K562 (cell line): Measurements from ENCODE around the gene MAST3. TPM values are rescaled to one million over a fixed set of nuclear protein-coding genes. Genes with fewer than 3 reads are reported as not detected.
A peak's percentile ranks its signal among the peaks of the same experiment; 100 is the strongest.

Source experiments
- BRD9 ChIP-seq: fragments of 450-650 bp; IDR thresholded peaks from 2 replicates; pipeline ENCODE4 v1.6.1; 2018; ENCODE audit warnings: low read depth; ENCODE audit not compliant: partially characterized antibody
- CEBPB ChIP-seq: fragments of 450-650 bp; IDR thresholded peaks from 2 replicates; pipeline ENCODE4 v1.6.1; 2016; ENCODE audit warnings: missing genetic modification characterization, missing compliant biosample characterization
- EZH2 ChIP-seq: IDR thresholded peaks from 2 replicates; pipeline ENCODE4 v1.6.1; 2012; ENCODE audit warnings: low read depth, mild to moderate bottlenecking, inconsistent platforms, low read length, borderline replicate concordance
- FOXJ2 ChIP-seq: fragments of 200-800 bp; sonication (Bioruptor generic); IDR thresholded peaks from 2 replicates; pipeline ENCODE4 v1.6.1; 2016; ENCODE audit warnings: missing genetic modification characterization, missing compliant biosample characterization
- KLF16 ChIP-seq: IDR thresholded peaks from 2 replicates; pipeline ENCODE4 v1.6.1; 2016; ENCODE audit warnings: antibody characterized with exemption
- MNT ChIP-seq, 2 experiments: fragments of 450-650 bp; conservative IDR thresholded peaks; 2 replicates each; pipeline ENCODE4 v1.6.1; 2017; ENCODE audit warnings: mild to moderate bottlenecking in 2 of 2, moderate library complexity in 2 of 2
- RB1 ChIP-seq: fragments of 450-650 bp; IDR thresholded peaks from 2 replicates; pipeline ENCODE4 v1.6.1; 2017; ENCODE audit warnings: low read depth, mild to moderate bottlenecking
- SOX6 ChIP-seq: fragments of 450-650 bp; IDR thresholded peaks from 2 replicates; pipeline ENCODE4 v1.6.1; 2014; ENCODE audit warnings: mild to moderate bottlenecking
- TAF1 ChIP-seq: IDR thresholded peaks from 2 replicates; pipeline ENCODE4 v1.6.1; 2011; ENCODE audit warnings: mild to moderate bottlenecking, low read length, moderate library complexity; ENCODE audit not compliant: insufficient read depth, control insufficient read depth, severe bottlenecking; ENCODE audit errors: extremely low read depth
- ZFP91 ChIP-seq: sonication (generic); formaldehyde crosslinking; IDR thresholded peaks from 2 replicates; pipeline ENCODE4 v1.8.0; 2022; ENCODE audit warnings: mild to moderate bottlenecking, missing genetic modification reagents
- ZNF253 ChIP-seq: fragments of 250-450 bp; sonication (Bioruptor Pico); conservative IDR thresholded peaks from 2 replicates; pipeline ENCODE4 v1.6.1; 2021; ENCODE audit warnings: mild to moderate bottlenecking
- ZNF347 ChIP-seq: fragments of 450-650 bp; formaldehyde crosslinking; IDR thresholded peaks from 2 replicates; pipeline ENCODE4 v1.4.0; 2020; ENCODE audit warnings: low read depth, mild to moderate bottlenecking, moderate library complexity
- ZNF354B ChIP-seq: fragments of 250-450 bp; sonication (Bioruptor Pico); IDR thresholded peaks from 2 replicates; pipeline ENCODE4 v1.4.0; 2020
- ZNF584 ChIP-seq: fragments of 200-800 bp; sonication (Bioruptor generic); IDR thresholded peaks from 2 replicates; pipeline ENCODE4 v1.6.1; 2016; ENCODE audit warnings: low read depth, mild to moderate bottlenecking, missing genetic modification characterization, missing compliant biosample characterization
- ZNF695 ChIP-seq: fragments of 450-650 bp; formaldehyde crosslinking; IDR thresholded peaks from 2 replicates; pipeline ENCODE4 v1.4.0; 2020; ENCODE audit warnings: mild to moderate bottlenecking, moderate library complexity
- ZNF785 ChIP-seq: fragments of 250-450 bp; sonication (Bioruptor Pico); IDR thresholded peaks from 2 replicates; pipeline ENCODE4 v1.4.0; 2020; ENCODE audit warnings: mild to moderate bottlenecking
- polyA plus RNA-seq, 8 experiments: library from polyadenylated mRNA; depleted of rRNA in 4 of 8; stranded (reverse) in 5 of 8; unstranded in 3 of 8; fragments of >200 nt; fragmentation: Nextera tagmentation in 2 of 8; fragmentation: Illumina TruSeq in 1 of 8; extraction: Ambion mirVana in 2 of 8; extraction: Trizol in 1 of 8; gene quantifications; 2 replicates each; pipeline versions ENCODE4 v1.2.1 to v1.2.3, GENCODE V29; 2011 to 2014; ENCODE audit warnings: inconsistent platforms in 1 of 8, missing spikeins in 1 of 8
- total RNA-seq, 7 experiments: library from RNA; depleted of rRNA in 6 of 7; stranded (reverse); fragments of >200 nt in 6 of 7; fragmentation: Illumina TruSeq in 2 of 7; extraction: Trizol in 2 of 7; gene quantifications; 2 replicates each; pipeline versions ENCODE4 v1.2.1 to v1.2.3, GENCODE V29; 2011 to 2021; ENCODE audit warnings: low replicate concordance in 1 of 7
- TF ChIP-seq, protein P1 (sequence below): sonication (generic); formaldehyde crosslinking; IDR thresholded peaks from 2 replicates; pipeline ENCODE4 v1.8.0; 2023; ENCODE audit warnings: missing genetic modification reagents, mild to moderate bottlenecking, borderline replicate concordance
- TF ChIP-seq, protein P2 (sequence below): sonication (generic); formaldehyde crosslinking; IDR thresholded peaks from 2 replicates; pipeline ENCODE4 v1.8.1; 2022; ENCODE audit warnings: missing genetic modification reagents

Gene MAST3
- total and polyA plus RNA-seq, 9 of the 15 experiments (the other 6 are each of a cell fraction or from before 2014, with no cell fraction given) = 0.94 to 9.9 (median 2.4) TPM

- TF ChIP-seq, protein P1, sequence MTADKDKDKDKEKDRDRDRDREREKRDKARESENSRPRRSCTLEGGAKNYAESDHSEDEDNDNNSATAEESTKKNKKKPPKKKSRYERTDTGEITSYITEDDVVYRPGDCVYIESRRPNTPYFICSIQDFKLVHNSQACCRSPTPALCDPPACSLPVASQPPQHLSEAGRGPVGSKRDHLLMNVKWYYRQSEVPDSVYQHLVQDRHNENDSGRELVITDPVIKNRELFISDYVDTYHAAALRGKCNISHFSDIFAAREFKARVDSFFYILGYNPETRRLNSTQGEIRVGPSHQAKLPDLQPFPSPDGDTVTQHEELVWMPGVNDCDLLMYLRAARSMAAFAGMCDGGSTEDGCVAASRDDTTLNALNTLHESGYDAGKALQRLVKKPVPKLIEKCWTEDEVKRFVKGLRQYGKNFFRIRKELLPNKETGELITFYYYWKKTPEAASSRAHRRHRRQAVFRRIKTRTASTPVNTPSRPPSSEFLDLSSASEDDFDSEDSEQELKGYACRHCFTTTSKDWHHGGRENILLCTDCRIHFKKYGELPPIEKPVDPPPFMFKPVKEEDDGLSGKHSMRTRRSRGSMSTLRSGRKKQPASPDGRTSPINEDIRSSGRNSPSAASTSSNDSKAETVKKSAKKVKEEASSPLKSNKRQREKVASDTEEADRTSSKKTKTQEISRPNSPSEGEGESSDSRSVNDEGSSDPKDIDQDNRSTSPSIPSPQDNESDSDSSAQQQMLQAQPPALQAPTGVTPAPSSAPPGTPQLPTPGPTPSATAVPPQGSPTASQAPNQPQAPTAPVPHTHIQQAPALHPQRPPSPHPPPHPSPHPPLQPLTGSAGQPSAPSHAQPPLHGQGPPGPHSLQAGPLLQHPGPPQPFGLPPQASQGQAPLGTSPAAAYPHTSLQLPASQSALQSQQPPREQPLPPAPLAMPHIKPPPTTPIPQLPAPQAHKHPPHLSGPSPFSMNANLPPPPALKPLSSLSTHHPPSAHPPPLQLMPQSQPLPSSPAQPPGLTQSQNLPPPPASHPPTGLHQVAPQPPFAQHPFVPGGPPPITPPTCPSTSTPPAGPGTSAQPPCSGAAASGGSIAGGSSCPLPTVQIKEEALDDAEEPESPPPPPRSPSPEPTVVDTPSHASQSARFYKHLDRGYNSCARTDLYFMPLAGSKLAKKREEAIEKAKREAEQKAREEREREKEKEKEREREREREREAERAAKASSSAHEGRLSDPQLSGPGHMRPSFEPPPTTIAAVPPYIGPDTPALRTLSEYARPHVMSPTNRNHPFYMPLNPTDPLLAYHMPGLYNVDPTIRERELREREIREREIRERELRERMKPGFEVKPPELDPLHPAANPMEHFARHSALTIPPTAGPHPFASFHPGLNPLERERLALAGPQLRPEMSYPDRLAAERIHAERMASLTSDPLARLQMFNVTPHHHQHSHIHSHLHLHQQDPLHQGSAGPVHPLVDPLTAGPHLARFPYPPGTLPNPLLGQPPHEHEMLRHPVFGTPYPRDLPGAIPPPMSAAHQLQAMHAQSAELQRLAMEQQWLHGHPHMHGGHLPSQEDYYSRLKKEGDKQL (CRISPR knock-in tag) = no peak
- no peak for TF ChIP-seq ZNF253 (CRISPR knock-in tag)
- TF ChIP-seq ZNF354B (CRISPR knock-in tag) = no peak
- no peak for TF ChIP-seq CEBPB (tag)
- TF ChIP-seq EZH2 = no peak
- TF ChIP-seq TAF1 = no peak
- TF ChIP-seq RB1 = no peak
- TF ChIP-seq, protein P2, sequence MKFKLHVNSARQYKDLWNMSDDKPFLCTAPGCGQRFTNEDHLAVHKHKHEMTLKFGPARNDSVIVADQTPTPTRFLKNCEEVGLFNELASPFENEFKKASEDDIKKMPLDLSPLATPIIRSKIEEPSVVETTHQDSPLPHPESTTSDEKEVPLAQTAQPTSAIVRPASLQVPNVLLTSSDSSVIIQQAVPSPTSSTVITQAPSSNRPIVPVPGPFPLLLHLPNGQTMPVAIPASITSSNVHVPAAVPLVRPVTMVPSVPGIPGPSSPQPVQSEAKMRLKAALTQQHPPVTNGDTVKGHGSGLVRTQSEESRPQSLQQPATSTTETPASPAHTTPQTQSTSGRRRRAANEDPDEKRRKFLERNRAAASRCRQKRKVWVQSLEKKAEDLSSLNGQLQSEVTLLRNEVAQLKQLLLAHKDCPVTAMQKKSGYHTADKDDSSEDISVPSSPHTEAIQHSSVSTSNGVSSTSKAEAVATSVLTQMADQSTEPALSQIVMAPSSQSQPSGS (CRISPR knock-in tag) = no peak
- no peak for TF ChIP-seq ZNF785 (CRISPR knock-in tag)
- no peak for TF ChIP-seq ZFP91 (CRISPR knock-in tag)
- no peak for TF ChIP-seq ZNF584
- TF ChIP-seq FOXJ2 = peak; percentile 82
- TF ChIP-seq BRD9 = peak; percentile 41
- TF ChIP-seq ZNF347 (CRISPR knock-in tag) = no peak
- TF ChIP-seq SOX6 = no peak
- no peak; a peak in 2 of 4 replicates for TF ChIP-seq MNT (conservative IDR thresholded peaks at IDR 0.05)
- TF ChIP-seq ZNF695 (CRISPR knock-in tag) = no peak
- TF ChIP-seq KLF16 = no peak
Measured at GRCh38 chr19:18090545-18091216, 6.9 kb upstream of the MAST3 start (continued).
